CD4-positive, CD25-positive, alpha-beta regulatory T cell (primary cell): Measurements from ENCODE around the gene DNAJB2. TPM values are rescaled to one million over a fixed set of nuclear protein-coding genes. Genes with fewer than 3 reads are reported as not detected.
A peak's percentile ranks its signal among the peaks of the same experiment; 100 is the strongest.

Source experiments
- ATAC-seq, 2 donors: fragments of 150-1000 bp; cut with Tn5 transposase; one replicate each; pipeline ENCODE4 v1.10.0; 2021; ENCODE audit warnings: low read depth in 2 of 2, moderate number of reproducible peaks in 2 of 2, moderate library complexity in 1 of 2
- DNase-seq, 3 donors: peaks; one replicate each; pipeline versions ENCODE4 v3.0.0 to v3.0.0-alpha.2; 2012 to 2022; ENCODE audit warnings: mixed read lengths in 1 of 3
- H3K27ac ChIP-seq: one replicate; pipeline ENCODE4 v1.7.0; 2013; ENCODE audit warnings: mild to moderate bottlenecking, low read length; ENCODE audit not compliant: insufficient read depth, poor library complexity, severe bottlenecking
- H3K27me3 ChIP-seq: one replicate; pipeline ENCODE4 v1.7.0; 2013; ENCODE audit warnings: low read length; ENCODE audit not compliant: control insufficient read depth, insufficient read depth
- H3K36me3 ChIP-seq: one replicate; pipeline ENCODE4 v1.7.0; 2013; ENCODE audit warnings: mild to moderate bottlenecking, low read length, moderate library complexity; ENCODE audit not compliant: control insufficient read depth, insufficient read depth
- H3K4me1 ChIP-seq: 2 replicates; pipeline ENCODE4 v1.7.0; 2013; ENCODE audit warnings: mild to moderate bottlenecking, low read length; ENCODE audit not compliant: insufficient read depth, control insufficient read depth, poor library complexity, severe bottlenecking
- H3K4me3 ChIP-seq: one replicate; pipeline ENCODE4 v1.7.0; 2013; ENCODE audit warnings: low read depth, mild to moderate bottlenecking, low read length, moderate library complexity
- H3K9me3 ChIP-seq, 2 experiments: 1 replicate in 1 of 2; 2 replicates in 1 of 2; pipeline ENCODE4 v1.7.0; 2013; ENCODE audit warnings: low read length in 2 of 2, mild to moderate bottlenecking in 1 of 2, moderate library complexity in 1 of 2; ENCODE audit not compliant: control insufficient read depth in 2 of 2
- H3K27ac Mint-ChIP-seq, 3 donors: one replicate each; pipeline ENCODE4 v1.8.0; 2020 to 2022; ENCODE audit warnings: mild to moderate bottlenecking in 3 of 3, mixed read lengths in 3 of 3, moderate library complexity in 2 of 3
- H3K27me3 Mint-ChIP-seq: one replicate; pipeline ENCODE4 v1.8.0; 2022; ENCODE audit warnings: mild to moderate bottlenecking, mixed read lengths
- H3K36me3 Mint-ChIP-seq: one replicate; pipeline ENCODE4 v1.8.0; 2020; ENCODE audit warnings: mixed read lengths
- H3K4me1 Mint-ChIP-seq, 4 donors: one replicate each; pipeline ENCODE4 v1.8.0; 2020 to 2022; ENCODE audit warnings: mixed read lengths in 4 of 4, mild to moderate bottlenecking in 1 of 4
- H3K4me3 Mint-ChIP-seq, 4 donors: one replicate each; pipeline ENCODE4 v1.8.0; 2020 to 2022; ENCODE audit warnings: mild to moderate bottlenecking in 4 of 4, mixed read lengths in 4 of 4, moderate library complexity in 3 of 4
- H3K9me3 Mint-ChIP-seq, 7 donors: one replicate each; pipeline ENCODE4 v1.8.0; 2020 to 2022; ENCODE audit warnings: mixed read lengths in 7 of 7, mild to moderate bottlenecking in 3 of 7, moderate library complexity in 2 of 7
- polyA plus RNA-seq, 4 donors: library from polyadenylated mRNA; unstranded; fragments of 300-500 nt; fragmentation: Illumina TruSeq; gene quantifications; one replicate each; pipeline ENCODE4 v1.2.3, GENCODE V29; 2021
- total RNA-seq: library from RNA; stranded (reverse); gene quantifications from one replicate; pipeline ENCODE4 v1.2.3, GENCODE V29; 2022

Gene DNAJB2
- total RNA-seq (133 TPM), polyA plus RNA-seq (1 to 10 TPM; 6.0 to 7.3 (median 6.2) TPM)

GRCh38 chr2:219279151-219279915 is at the start of gene DNAJB2:
Gene DNAJB2, plus strand, starts transcription at chr2:219279366. Its CDS starts 468 bp downstream, at chr2:219279834.
- peaks cover 25% of the 10 kb centered on the region for H3K36me3 Mint-ChIP-seq
- ATAC-seq: peak; percentile 91 to 92
- Histone ChIP-seq H3K27me3 (no peaks in the 10 kb centered on the region), H3K4me3 (peak within 1 kb of the TSS; percentile 78), H3K36me3 (peaks cover 40% of the 10 kb centered on the region), H3K27ac (peak within 1 kb of the TSS; percentile 99), H3K4me1 (peaks cover 28% of the 10 kb centered on the region), H3K9me3 (no peaks in the 10 kb centered on the region)
- peaks cover 12% of the 10 kb centered on the region for H3K27me3 Mint-ChIP-seq
- H3K9me3 Mint-ChIP-seq: peaks cover 0 to 2% (median 0%) of the 10 kb centered on the region in 7 donors
- H3K4me3 Mint-ChIP-seq: peak within 1 kb of the TSS; percentile 93 to 98 (median 96)
- peak within 1 kb of the TSS; percentile 99 to 100 (median 100) for H3K27ac Mint-ChIP-seq
- peaks cover 22 to 64% (median 29%) of the 10 kb centered on the region in 4 donors for H3K4me1 Mint-ChIP-seq
- DNase-seq: peak; percentile 98 to 99 (median 98)

- peak overlapping the region; percentile 92 to 98 (median 96) for H3K4me3 Mint-ChIP-seq
- peaks cover 51% of the 10 kb centered on the region for H3K36me3 ChIP-seq
- H3K27ac Mint-ChIP-seq: peak overlapping the region; percentile 98 to 99 (median 98)
- H3K9me3 ChIP-seq: no peaks in the 10 kb centered on the region
- H3K27me3 Mint-ChIP-seq: no peaks in the 10 kb centered on the region
- peaks cover 8 to 73% (median 42%) of the 10 kb centered on the region in 4 donors for H3K4me1 Mint-ChIP-seq
- DNase-seq (peak; percentile 32 to 66 (median 33)), ATAC-seq (no peak)
- no peaks in the 10 kb centered on the region for H3K9me3 Mint-ChIP-seq
- no peaks in the 10 kb centered on the region for H3K27me3 ChIP-seq
- peaks cover 43% of the 10 kb centered on the region for H3K4me1 ChIP-seq
- H3K36me3 Mint-ChIP-seq: peaks cover 37% of the 10 kb centered on the region
- H3K4me3 ChIP-seq: peak overlapping the region; percentile 95
- H3K27ac ChIP-seq: peak overlapping the region; percentile 90
Observed at GRCh38 chr2:219230059-219230540, 49.1 kb upstream of the DNAJB2 start.

GRCh38 chr2:219234331-219234730 is 44.8 kb upstream of the DNAJB2 start:
- Histone ChIP-seq H3K4me3 (no peak overlapping the region), H3K4me1 (peaks cover 22% of the 10 kb centered on the region), H3K36me3 (peaks cover 62% of the 10 kb centered on the region), H3K9me3 (no peaks in the 10 kb centered on the region), H3K27me3 (no peaks in the 10 kb centered on the region), H3K27ac (no peak overlapping the region)
- no peaks in the 10 kb centered on the region for H3K27me3 Mint-ChIP-seq
- no peak for DNase-seq
- no peak for ATAC-seq
- peaks cover 3 to 53% (median 28%) of the 10 kb centered on the region in 4 donors for H3K4me1 Mint-ChIP-seq
- H3K9me3 Mint-ChIP-seq: no peaks in the 10 kb centered on the region
- peaks cover 50% of the 10 kb centered on the region for H3K36me3 Mint-ChIP-seq
- peak overlapping the region in 1 of 4 donors; percentile 23 for H3K4me3 Mint-ChIP-seq
- H3K27ac Mint-ChIP-seq: no peak overlapping the region

GRCh38 chr2:219243291-219243761 is 35.8 kb upstream of the DNAJB2 start:
- no peaks in the 10 kb centered on the region for H3K27me3 Mint-ChIP-seq
- Histone ChIP-seq H3K4me3 (no peak overlapping the region), H3K9me3 (no peaks in the 10 kb centered on the region), H3K36me3 (peaks cover under 1% of the 10 kb centered on the region), H3K27me3 (no peaks in the 10 kb centered on the region), H3K27ac (no peak overlapping the region), H3K4me1 (peaks cover 40% of the 10 kb centered on the region)
- ATAC-seq: no peak
- peak overlapping the region in 2 of 3 donors; percentile 46 to 89 for H3K27ac Mint-ChIP-seq
- peaks cover 14 to 41% (median 28%) of the 10 kb centered on the region in 4 donors for H3K4me1 Mint-ChIP-seq
- H3K9me3 Mint-ChIP-seq: no peaks in the 10 kb centered on the region
- no peak for DNase-seq
- peaks cover 8% of the 10 kb centered on the region for H3K36me3 Mint-ChIP-seq
- peak overlapping the region in 2 of 4 donors; percentile 50 to 98 for H3K4me3 Mint-ChIP-seq

GRCh38 chr2:219244789-219245147 is 34.4 kb upstream of the DNAJB2 start:
- peak overlapping the region; percentile 96 to 98 (median 96) for H3K27ac Mint-ChIP-seq
- Histone ChIP-seq H3K36me3 (peaks cover 10% of the 10 kb centered on the region), H3K4me1 (peaks cover 54% of the 10 kb centered on the region), H3K9me3 (no peaks in the 10 kb centered on the region), H3K27me3 (no peaks in the 10 kb centered on the region), H3K27ac (peak overlapping the region; percentile 94), H3K4me3 (peak overlapping the region; percentile 84)
- DNase-seq (no peak), ATAC-seq (no peak)
- H3K36me3 Mint-ChIP-seq: peaks cover 18% of the 10 kb centered on the region
- no peaks in the 10 kb centered on the region for H3K9me3 Mint-ChIP-seq
- H3K27me3 Mint-ChIP-seq: no peaks in the 10 kb centered on the region
- peaks cover 23 to 55% (median 37%) of the 10 kb centered on the region in 4 donors for H3K4me1 Mint-ChIP-seq
- H3K4me3 Mint-ChIP-seq: peak overlapping the region; percentile 96 to 100 (median 98)

GRCh38 chr2:219245148-219245898 is 33.8 kb upstream of the DNAJB2 start, which contains the start of the genes GLB1L and STK16:
Gene GLB1L, minus strand, starts transcription at chr2:219245444. Its CDS starts 1,871 bp downstream, at chr2:219243573.
Gene STK16, plus strand, starts transcription at chr2:219245479. Its CDS starts 521 bp downstream, at chr2:219246000.
- Mint-ChIP-seq H3K4me3 (peak within 1 kb of the TSS; percentile 96 to 100 (median 98)), H3K36me3 (peaks cover 23% of the 10 kb centered on the region), H3K4me1 (peaks cover 26 to 61% (median 41%) of the 10 kb centered on the region in 4 donors), H3K27ac (peak within 1 kb of the TSS; percentile 96 to 98 (median 96)), H3K9me3 (no peaks in the 10 kb centered on the region), H3K27me3 (no peaks in the 10 kb centered on the region)
- ATAC-seq (peak; percentile 77), DNase-seq (peak; percentile 78 to 93 (median 87))
- H3K4me1 ChIP-seq: peaks cover 60% of the 10 kb centered on the region
- H3K27ac ChIP-seq: peak within 1 kb of the TSS; percentile 94
- no peaks in the 10 kb centered on the region for H3K9me3 ChIP-seq
- peak within 1 kb of the TSS; percentile 84 for H3K4me3 ChIP-seq
- peaks cover 14% of the 10 kb centered on the region for H3K36me3 ChIP-seq
- no peaks in the 10 kb centered on the region for H3K27me3 ChIP-seq

GRCh38 chr2:219245899-219246230 is 33.3 kb upstream of the DNAJB2 start:
- Mint-ChIP-seq H3K36me3 (peaks cover 27% of the 10 kb centered on the region), H3K27me3 (no peaks in the 10 kb centered on the region), H3K27ac (peak overlapping the region; percentile 96 to 98 (median 96)), H3K4me3 (peak overlapping the region; percentile 96 to 100 (median 98)), H3K9me3 (no peaks in the 10 kb centered on the region), H3K4me1 (peaks cover 26 to 66% (median 47%) of the 10 kb centered on the region in 4 donors)
- Histone ChIP-seq H3K4me1 (peaks cover 65% of the 10 kb centered on the region), H3K4me3 (peak overlapping the region; percentile 84), H3K9me3 (no peaks in the 10 kb centered on the region), H3K27me3 (no peaks in the 10 kb centered on the region), H3K27ac (peak overlapping the region; percentile 94), H3K36me3 (peaks cover 19% of the 10 kb centered on the region)
- DNase-seq (peak in 1 of 3 donors; percentile 30), ATAC-seq (no peak)
